Transverse colon (tissue), 4 donors: ENCODE measurements around the gene NEURL1.

Experiments used
- EP300 ChIP-seq: sonication (generic); formaldehyde crosslinking; IDR thresholded peaks from one replicate; pipeline ENCODE4 v1.6.1; 2017; ENCODE audit warnings: antibody characterized with exemption, low read depth
- POLR2A ChIP-seq: fragments of 450-650 bp; IDR thresholded peaks from one replicate; pipeline ENCODE4 v1.6.1; 2016; ENCODE audit warnings: antibody characterized with exemption, mild to moderate bottlenecking, moderate library complexity
- POLR2AphosphoS5 ChIP-seq, 3 donors: sonication (generic); formaldehyde crosslinking; IDR thresholded peaks; one replicate each; pipeline ENCODE4 v1.6.1; 2016; ENCODE audit warnings: antibody characterized with exemption in 3 of 3
- TF ChIP-seq, protein P1 (sequence below), 5 experiments: fragments of 200-600 bp in 3 of 5; fragments of 450-650 bp in 2 of 5; sonication (generic) in 3 of 5; IDR thresholded peaks; 1 replicate in 2 of 5; 2 replicates in 3 of 5; pipeline ENCODE4 v1.5.1; 2016 to 2017; ENCODE audit warnings: antibody characterized with exemption in 5 of 5, inconsistent platforms in 3 of 5, mild to moderate bottlenecking in 2 of 5, moderate library complexity in 1 of 5

- TF ChIP-seq, protein P1, sequence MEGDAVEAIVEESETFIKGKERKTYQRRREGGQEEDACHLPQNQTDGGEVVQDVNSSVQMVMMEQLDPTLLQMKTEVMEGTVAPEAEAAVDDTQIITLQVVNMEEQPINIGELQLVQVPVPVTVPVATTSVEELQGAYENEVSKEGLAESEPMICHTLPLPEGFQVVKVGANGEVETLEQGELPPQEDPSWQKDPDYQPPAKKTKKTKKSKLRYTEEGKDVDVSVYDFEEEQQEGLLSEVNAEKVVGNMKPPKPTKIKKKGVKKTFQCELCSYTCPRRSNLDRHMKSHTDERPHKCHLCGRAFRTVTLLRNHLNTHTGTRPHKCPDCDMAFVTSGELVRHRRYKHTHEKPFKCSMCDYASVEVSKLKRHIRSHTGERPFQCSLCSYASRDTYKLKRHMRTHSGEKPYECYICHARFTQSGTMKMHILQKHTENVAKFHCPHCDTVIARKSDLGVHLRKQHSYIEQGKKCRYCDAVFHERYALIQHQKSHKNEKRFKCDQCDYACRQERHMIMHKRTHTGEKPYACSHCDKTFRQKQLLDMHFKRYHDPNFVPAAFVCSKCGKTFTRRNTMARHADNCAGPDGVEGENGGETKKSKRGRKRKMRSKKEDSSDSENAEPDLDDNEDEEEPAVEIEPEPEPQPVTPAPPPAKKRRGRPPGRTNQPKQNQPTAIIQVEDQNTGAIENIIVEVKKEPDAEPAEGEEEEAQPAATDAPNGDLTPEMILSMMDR (IDR thresholded peaks at IDR 0.05) = no peak
- TF ChIP-seq POLR2A (no peak), POLR2AphosphoS5 (IDR thresholded peaks at IDR 0.05) (no peak), EP300 (no peak)
Observed at GRCh38 chr10:103602852-103603155, 109.3 kb downstream of the NEURL1 start.
